22Rv1 (cell line): ENCODE data around the gene SYNE4.

Experiments used
- ZFX ChIP-seq: fragments of 450-650 bp; IDR thresholded peaks from 2 replicates; pipeline ENCODE4 v1.6.1; 2017; ENCODE audit warnings: antibody characterized with exemption, borderline replicate concordance
- TF ChIP-seq, protein P1 (sequence below): fragments of 450-650 bp; IDR thresholded peaks from 2 replicates; pipeline ENCODE4 v1.5.1; 2017; ENCODE audit warnings: mild to moderate bottlenecking

DNA sequence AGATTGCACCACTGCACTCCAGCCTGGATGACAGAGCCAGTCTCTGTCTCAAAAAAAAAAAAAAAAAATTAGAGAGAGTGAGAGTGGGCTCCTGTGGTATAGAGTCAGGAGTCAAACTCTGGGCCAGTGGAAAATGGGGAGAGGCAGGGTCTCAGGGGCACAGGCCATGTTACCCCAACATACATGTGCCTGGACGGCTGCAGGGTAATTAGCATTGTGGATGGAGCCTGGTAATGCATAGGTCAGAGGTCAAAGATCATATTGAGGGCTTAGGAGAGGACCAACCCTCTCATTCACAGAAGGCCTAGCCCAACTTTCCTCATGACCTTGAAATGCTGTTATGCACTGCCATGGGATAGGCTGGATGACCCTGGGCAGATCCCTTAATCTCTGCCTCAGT, 16.9 kb upstream of the SYNE4 start:
- TF ChIP-seq, protein P1, sequence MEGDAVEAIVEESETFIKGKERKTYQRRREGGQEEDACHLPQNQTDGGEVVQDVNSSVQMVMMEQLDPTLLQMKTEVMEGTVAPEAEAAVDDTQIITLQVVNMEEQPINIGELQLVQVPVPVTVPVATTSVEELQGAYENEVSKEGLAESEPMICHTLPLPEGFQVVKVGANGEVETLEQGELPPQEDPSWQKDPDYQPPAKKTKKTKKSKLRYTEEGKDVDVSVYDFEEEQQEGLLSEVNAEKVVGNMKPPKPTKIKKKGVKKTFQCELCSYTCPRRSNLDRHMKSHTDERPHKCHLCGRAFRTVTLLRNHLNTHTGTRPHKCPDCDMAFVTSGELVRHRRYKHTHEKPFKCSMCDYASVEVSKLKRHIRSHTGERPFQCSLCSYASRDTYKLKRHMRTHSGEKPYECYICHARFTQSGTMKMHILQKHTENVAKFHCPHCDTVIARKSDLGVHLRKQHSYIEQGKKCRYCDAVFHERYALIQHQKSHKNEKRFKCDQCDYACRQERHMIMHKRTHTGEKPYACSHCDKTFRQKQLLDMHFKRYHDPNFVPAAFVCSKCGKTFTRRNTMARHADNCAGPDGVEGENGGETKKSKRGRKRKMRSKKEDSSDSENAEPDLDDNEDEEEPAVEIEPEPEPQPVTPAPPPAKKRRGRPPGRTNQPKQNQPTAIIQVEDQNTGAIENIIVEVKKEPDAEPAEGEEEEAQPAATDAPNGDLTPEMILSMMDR, result no peak
- no peak for TF ChIP-seq ZFX
